ENCODE results near the gene FHOD1. TPM values are rescaled to one million over a fixed set of nuclear protein-coding genes. Genes with fewer than 3 reads are reported as not detected.

The FHOD1 gene
- 34.5 to 67.0 TPM (median 52.3 TPM) in 5 replicates for total RNA-seq (2022; extraction: Qiagen RNA extraction; ENCODE audit: low read depth)

GRCh38 chr16:67247192-67248072, at the start of gene FHOD1:
Gene FHOD1 (minus strand): TSS chr16:67247481. CDS start chr16:67247410, 71 bp downstream.

GRCh38 chr16:67279296-67280089, 32.2 kb upstream of the FHOD1 start, which contains the start of gene PLEKHG4:
Gene PLEKHG4 (plus strand): TSS chr16:67279532. CDS start chr16:67280045, 513 bp downstream.

GRCh38 chr16:67248401-67249177, 1.3 kb upstream of the FHOD1 start, which contains the start of gene SLC9A5:
Gene SLC9A5 (plus strand): TSS chr16:67248979. CDS start chr16:67249015, 36 bp downstream.

GRCh38 chr16:67226804-67227566, 20.3 kb downstream of the FHOD1 start, which contains the start of gene TMEM208:
Gene TMEM208 (plus strand): TSS chr16:67227130. CDS start chr16:67227219, 89 bp downstream.

GRCh38 chr16:67199011-67199807, 48.1 kb downstream of the FHOD1 start, which contains the start of gene ELMO3:
Gene ELMO3 (plus strand): TSS chr16:67199131. CDS start chr16:67199327, 196 bp downstream.

GRCh38 chr16:67191995-67192681, 55.1 kb downstream of the FHOD1 start, which contains the start of gene E2F4:
Gene E2F4 (plus strand): TSS chr16:67192155. CDS start chr16:67192228, 73 bp downstream.

GRCh38 chr16:67190041-67190440, 57.2 kb downstream of the FHOD1 start, which contains the start of gene EXOC3L1:
Gene EXOC3L1 (minus strand): TSS chr16:67190136. CDS start chr16:67189676, 460 bp downstream.

GRCh38 chr16:67183627-67184452, 63.4 kb downstream of the FHOD1 start, which contains the start of gene MATCAP1:
Gene MATCAP1 (minus strand): TSS chr16:67183963. CDS start chr16:67180610, 3,353 bp downstream.

Other genes with a start within 250 kb of the FHOD1 start
- gene CBFB, start 218.3 kb downstream of the FHOD1 start, total RNA-seq (2022; extraction: Qiagen RNA extraction; ENCODE audit: low read depth) = 43.7 to 61.8 TPM (median 54.2 TPM) in 5 replicates
- gene PHAF1, start 137.5 kb downstream of the FHOD1 start, total RNA-seq (2022; extraction: Qiagen RNA extraction; ENCODE audit: low read depth) = 22.9 to 28.3 TPM (median 25.1 TPM) in 5 replicates
- 6.2 to 10.8 TPM (median 8.8 TPM) in 5 replicates for gene B3GNT9, start 96.5 kb downstream of the FHOD1 start, total RNA-seq (2022; extraction: Qiagen RNA extraction; ENCODE audit: low read depth)
- 8.5 to 23.1 TPM (median 20.9 TPM) in 5 replicates for gene TRADD, start 87.6 kb downstream of the FHOD1 start, total RNA-seq (2022; extraction: Qiagen RNA extraction; ENCODE audit: low read depth)
- gene FBXL8, start 87.5 kb downstream of the FHOD1 start, total RNA-seq (2022; extraction: Qiagen RNA extraction; ENCODE audit: low read depth) = 4.4 to 12.7 TPM (median 9.8 TPM) in 5 replicates
- 10.2 to 23.3 TPM (median 14.8 TPM) in 5 replicates for gene HSF4, start 82.7 kb downstream of the FHOD1 start, total RNA-seq (2022; extraction: Qiagen RNA extraction; ENCODE audit: low read depth)
- gene NOL3, start 76.9 kb downstream of the FHOD1 start, total RNA-seq (2022; extraction: Qiagen RNA extraction; ENCODE audit: low read depth) = 54.6 to 75.8 TPM (median 68.3 TPM) in 5 replicates
- gene MATCAP1, start 63.5 kb downstream of the FHOD1 start, total RNA-seq (2022; extraction: Qiagen RNA extraction; ENCODE audit: low read depth) = 3.7 to 7.9 TPM (median 6.9 TPM) in 5 replicates
- gene EXOC3L1, start 57.3 kb downstream of the FHOD1 start, total RNA-seq (2022; extraction: Qiagen RNA extraction; ENCODE audit: low read depth) = 0.07 to 0.27 TPM (median 0.27 TPM) in 3 of 5 replicates, not detected in the others
- 64.0 to 101 TPM (median 98.3 TPM) in 5 replicates for gene E2F4, start 55.3 kb downstream of the FHOD1 start, total RNA-seq (2022; extraction: Qiagen RNA extraction; ENCODE audit: low read depth)
- gene ELMO3, start 48.4 kb downstream of the FHOD1 start, total RNA-seq (2022; extraction: Qiagen RNA extraction; ENCODE audit: low read depth) = 0.61 to 1.9 TPM (median 1.3 TPM) in 5 replicates
- 78.6 to 99.6 TPM (median 92.1 TPM) in 5 replicates for gene TMEM208, start 20.4 kb downstream of the FHOD1 start, total RNA-seq (2022; extraction: Qiagen RNA extraction; ENCODE audit: low read depth)
- 1.0 to 2.1 TPM (median 1.6 TPM) in 5 replicates for gene SLC9A5, start 1.5 kb upstream of the FHOD1 start, total RNA-seq (2022; extraction: Qiagen RNA extraction; ENCODE audit: low read depth)
- 11.2 to 17.2 TPM (median 15.7 TPM) in 5 replicates for gene PLEKHG4, start 32.1 kb upstream of the FHOD1 start, total RNA-seq (2022; extraction: Qiagen RNA extraction; ENCODE audit: low read depth)
- 0.06 to 0.45 TPM in 2 of 5 replicates, not detected in the others for gene KCTD19, start 79.3 kb upstream of the FHOD1 start, total RNA-seq (2022; extraction: Qiagen RNA extraction; ENCODE audit: low read depth)
- gene LRRC36, start 79.3 kb upstream of the FHOD1 start, total RNA-seq (2022; extraction: Qiagen RNA extraction; ENCODE audit: low read depth) = 0.21 to 0.41 TPM in 2 of 5 replicates, not detected in the others
- gene TPPP3, start 146.0 kb upstream of the FHOD1 start, total RNA-seq (2022; extraction: Qiagen RNA extraction; ENCODE audit: low read depth) = 7.5 to 12.4 TPM (median 12.3 TPM) in 5 replicates
- 3.7 to 7.1 TPM (median 5.9 TPM) in 5 replicates for gene ZDHHC1, start 169.0 kb upstream of the FHOD1 start, total RNA-seq (2022; extraction: Qiagen RNA extraction; ENCODE audit: low read depth)
- 1.4 to 1.7 TPM (median 1.6 TPM) in 5 replicates for gene HSD11B2, start 183.6 kb upstream of the FHOD1 start, total RNA-seq (2022; extraction: Qiagen RNA extraction; ENCODE audit: low read depth)
- 97.6 to 117 TPM (median 109 TPM) in 5 replicates for gene ATP6V0D1, start 233.7 kb upstream of the FHOD1 start, total RNA-seq (2022; extraction: Qiagen RNA extraction; ENCODE audit: low read depth)
- gene AGRP, start 236.1 kb upstream of the FHOD1 start, total RNA-seq (2022; extraction: Qiagen RNA extraction; ENCODE audit: low read depth) = not detected in 5 replicates